Epithelial cell of esophagus (primary cell): ENCODE measurements around the gene FARS2.

Source experiments
- DNase-seq: peaks from one replicate; pipeline ENCODE4 v3.0.0; 2010; ENCODE audit warnings: low read depth
- H3K4me3 ChIP-seq: 2 replicates; pipeline ENCODE4 v1.5.1; 2011; ENCODE audit warnings: mild to moderate bottlenecking, low read length, control low read depth
- CTCF ChIP-seq: IDR thresholded peaks from 2 replicates; pipeline ENCODE4 v1.5.1; 2011; ENCODE audit warnings: low read depth, mild to moderate bottlenecking, low read length, control low read depth, inconsistent platforms; ENCODE audit not compliant: insufficient read depth; ENCODE audit errors: missing control alignments

The FARS2 gene

GRCh38 chr6:5623769-5624168 lies 362.5 kb downstream of the FARS2 start:
- no peak overlapping the region for H3K4me3 ChIP-seq
- no peak for TF ChIP-seq CTCF
- no peak for DNase-seq

- no peak overlapping the region for H3K4me3 ChIP-seq
- no peak for DNase-seq
- TF ChIP-seq CTCF, result no peak
These were observed 362.9 kb downstream of the FARS2 start for GRCh38 chr6:5624256-5624655.

- DNase-seq, result no peak
- H3K4me3 ChIP-seq, result no peak overlapping the region
- no peak for TF ChIP-seq CTCF
These were observed 365.6 kb downstream of the FARS2 start for GRCh38 chr6:5626727-5627426.

- DNase-seq, result no peak
- no peak overlapping the region for H3K4me3 ChIP-seq
- no peak for TF ChIP-seq CTCF
These were observed 369.3 kb downstream of the FARS2 start for GRCh38 chr6:5630636-5631035.

- no peak overlapping the region for H3K4me3 ChIP-seq
- no peak for DNase-seq
- no peak for TF ChIP-seq CTCF
These were observed 371.1 kb downstream of the FARS2 start for GRCh38 chr6:5632348-5632935.

GRCh38 chr6:5634525-5634924 lies 373.2 kb downstream of the FARS2 start:
- no peak for TF ChIP-seq CTCF

More at GRCh38 chr6:5634525-5634924, 373.2 kb downstream of the FARS2 start:
- DNase-seq, result no peak
- H3K4me3 ChIP-seq, result no peak overlapping the region
